ENCODE measurements around the gene RPTOR.
"Not testable (repeated sequence)": the region's sequence is repeated elsewhere in the genome, so short reads cannot be mapped to it uniquely, and the experiment has no call there.

The RPTOR gene

DNA sequence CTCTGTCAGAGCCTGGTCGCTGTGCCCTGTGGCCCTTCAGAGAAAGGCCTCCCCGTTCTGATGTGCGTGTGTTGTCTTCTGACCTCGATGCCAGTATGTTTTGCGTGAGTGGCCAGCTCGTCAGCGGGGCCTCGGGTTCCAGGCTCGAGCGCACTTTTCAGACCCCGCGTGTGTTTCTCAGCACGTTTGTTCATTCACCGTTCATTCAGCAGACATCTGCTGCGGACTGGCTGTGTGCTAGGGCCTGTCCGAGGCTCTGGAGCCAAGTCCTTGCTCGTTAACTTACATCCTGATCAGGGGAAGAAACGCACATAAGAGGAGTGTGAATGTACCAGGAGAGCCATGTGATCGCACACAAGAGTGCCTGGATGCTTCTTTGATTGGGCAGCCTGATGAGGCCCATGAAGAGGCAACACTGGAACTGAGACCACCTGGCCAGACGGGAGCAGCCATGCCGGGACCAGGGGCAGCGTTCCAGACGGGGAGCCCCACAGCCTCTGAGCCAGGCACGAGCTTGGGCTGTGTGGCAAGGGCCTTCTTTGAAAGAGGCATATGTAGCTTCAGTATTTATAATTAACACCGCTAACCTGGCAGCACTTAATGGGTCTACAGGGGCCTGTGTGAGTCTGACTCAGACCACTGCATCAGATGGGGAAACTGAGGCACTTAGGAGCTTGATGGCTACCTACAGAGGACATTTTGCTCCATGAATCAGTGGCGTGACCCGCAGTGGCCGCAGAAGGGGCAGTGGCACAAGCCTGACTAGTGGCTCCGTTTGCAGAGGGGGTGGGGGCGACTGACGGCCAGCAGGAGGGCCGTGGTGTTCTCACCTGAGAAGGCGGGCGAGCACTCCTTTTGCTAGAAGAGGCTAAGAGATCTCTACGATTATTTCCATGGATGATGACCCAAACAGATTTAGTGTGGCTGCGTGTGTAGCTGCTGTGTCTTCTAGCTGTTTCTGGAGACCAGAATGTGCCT, 259.1 kb downstream of the RPTOR start:
- DNase-seq: no peak

DNA sequence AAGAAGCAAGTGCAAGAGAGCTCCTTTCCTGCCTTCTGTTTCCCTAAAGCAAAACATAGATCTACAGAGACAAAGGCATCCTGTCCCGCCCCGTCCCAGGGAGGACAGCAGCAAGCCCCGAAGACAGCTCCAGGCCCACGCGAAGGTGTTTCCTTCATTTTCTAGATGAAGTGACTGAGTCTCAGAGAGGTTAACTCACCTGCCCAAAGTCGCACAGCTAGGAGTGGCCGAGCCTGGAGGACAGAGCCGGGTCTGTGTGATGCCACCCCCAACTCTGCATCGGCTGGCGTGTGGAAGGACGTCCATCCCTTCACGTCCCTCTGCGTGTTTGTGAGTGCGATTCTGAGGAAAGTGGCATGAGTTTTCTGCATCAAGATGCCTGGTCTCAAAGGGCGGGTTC, 259.8 kb downstream of the RPTOR start:
- DNase-seq: no peak

DNA sequence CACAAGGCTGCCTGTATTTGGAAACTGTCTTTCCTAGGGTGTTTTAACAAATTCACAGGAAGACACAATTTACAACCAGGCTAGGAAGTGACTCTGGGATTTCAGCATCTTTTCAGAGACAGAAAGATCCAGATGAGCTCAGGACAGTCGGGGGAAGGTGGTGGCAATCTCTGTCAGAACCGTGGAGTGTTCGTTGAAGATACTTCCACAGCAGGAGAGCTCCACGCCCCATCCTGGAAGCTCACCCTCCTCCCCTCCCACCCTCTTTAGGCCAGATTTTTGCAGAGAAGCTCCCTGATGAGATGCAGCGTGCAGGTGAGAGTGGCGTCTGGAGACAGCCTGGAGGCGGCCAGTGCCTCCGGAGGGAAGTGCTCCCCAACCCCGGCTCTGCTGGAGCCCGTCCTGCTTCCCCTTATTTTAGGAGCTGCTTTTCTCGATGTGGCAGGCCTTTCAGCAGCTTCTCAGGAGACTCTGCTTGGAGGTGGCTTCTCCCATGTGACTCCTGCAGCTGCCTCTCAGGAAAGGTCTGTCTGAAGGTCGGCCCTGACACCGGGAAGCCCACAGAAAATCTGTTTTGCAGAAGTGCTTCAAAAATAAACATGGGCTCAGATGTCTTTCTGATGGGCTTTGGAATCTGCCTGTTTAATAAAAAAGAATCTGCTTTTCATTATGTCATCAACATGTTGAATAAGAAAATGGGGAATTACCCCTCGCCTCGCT, 260.6 kb downstream of the RPTOR start:
- no peak for DNase-seq

DNA sequence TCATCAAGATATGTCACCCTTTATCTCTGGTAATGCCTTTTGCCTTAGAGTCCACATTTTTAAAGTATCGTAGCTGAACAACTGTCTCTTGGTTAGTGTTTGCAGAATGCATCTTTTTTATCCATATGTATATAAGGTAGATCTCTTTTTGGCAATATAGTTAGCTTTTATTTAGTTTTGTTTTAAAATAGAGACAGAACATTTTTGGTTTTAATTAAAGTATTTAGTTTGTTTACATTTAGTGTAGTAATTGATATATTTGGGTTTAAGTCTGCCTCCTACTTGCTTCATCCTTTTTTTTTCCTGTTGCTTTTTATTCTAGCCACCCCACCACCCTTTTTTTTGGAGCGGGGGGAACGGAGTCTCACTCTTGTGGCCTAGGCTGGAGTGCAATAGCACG, 262.4 kb downstream of the RPTOR start:
- DNase-seq: no peak

DNA sequence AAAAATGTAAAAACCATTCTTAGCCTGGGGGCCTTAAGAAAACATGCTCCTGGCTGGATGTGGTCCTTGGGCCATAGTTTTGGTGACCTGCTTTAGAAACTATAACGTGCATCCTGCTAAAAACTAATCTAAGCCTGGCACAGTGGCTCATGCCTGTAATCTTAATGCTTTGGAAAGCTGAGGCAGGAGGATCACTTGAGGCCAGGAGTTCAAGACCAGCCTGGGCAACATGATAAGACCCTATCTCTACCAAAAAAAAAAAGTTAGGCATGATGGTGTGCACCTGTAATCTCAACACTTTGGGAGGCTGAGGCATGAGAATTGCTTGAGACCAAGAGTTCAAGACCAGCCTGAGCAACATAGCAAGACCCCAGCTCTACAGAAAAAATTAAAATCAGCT, 263.2 kb downstream of the RPTOR start:
- DNase-seq: no peak

DNA sequence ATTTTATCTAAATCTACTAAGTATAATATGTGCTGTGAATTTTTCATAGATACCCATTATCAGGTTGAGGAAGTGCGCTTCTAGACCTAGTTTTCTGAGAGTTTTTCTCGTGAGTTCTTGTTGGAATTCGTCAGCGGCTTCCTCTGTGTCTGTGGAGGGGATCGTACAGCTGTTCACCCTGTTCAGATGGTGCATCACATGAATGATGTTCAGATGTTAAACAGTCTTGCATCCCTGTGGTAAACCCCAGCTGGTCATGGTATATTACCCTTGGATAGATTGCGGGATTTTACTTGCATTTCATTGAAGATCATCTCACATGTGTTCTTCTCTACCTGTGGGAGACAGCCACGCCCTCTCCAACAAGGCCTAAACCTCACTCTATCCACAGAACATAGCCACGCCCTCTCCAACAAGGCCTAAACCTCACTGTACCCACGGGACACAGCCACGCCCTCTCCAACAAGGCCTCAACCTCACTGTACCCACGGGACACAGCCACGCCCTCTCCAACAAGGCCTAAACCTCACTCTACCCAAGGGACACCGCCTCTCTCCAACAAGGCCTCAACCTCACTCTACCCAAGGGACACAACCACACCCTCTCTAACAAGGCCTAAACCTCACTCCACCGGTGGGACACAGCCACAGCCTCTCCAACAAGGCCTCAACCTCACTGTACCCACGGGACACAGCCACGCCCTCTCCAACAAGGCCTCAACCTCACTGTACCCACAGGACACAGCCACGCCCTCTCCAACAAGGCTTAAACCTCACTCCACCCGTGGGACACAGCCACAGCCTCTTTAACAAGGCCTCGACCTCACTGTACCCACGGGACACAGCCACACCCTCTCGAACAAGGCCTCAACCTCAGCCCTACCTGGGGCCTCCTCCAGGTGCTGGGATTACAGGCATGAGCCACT, 266.8 kb downstream of the RPTOR start:
- no peak for DNase-seq

DNA sequence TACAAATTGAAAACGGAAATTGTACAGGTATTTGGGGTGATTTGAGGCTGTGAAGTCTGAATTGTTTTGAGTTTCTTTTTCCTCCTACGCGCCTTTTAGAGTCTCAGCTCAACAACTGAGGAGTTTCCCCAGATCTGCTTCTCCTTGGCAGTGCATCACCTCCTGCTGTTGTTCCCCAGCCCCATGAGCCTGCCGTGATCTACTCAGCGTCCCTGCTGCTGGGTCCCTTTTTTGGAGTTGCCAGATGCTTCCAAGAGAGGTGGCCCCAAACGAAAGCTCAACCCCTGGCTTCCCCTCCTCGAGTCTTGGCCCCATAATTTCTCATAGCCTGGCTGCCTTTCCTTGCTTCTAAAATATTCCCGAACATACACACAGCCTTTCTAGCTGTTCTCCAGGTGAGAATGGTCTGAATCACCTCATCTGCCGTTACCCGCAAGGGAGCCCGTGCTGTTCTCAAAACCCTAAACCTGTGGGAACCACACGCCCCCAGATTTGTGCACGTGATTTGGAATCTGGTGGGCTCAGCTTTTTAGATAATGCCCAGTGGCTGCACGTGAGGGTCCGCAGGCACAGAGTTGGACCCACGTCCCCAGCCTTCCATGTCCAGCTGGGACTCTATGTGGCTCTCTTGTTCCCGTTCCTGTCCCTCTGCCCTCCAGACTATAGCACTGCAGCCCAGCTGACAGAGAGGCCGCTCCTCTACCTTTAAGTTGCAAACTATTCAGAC, 267.9 kb downstream of the RPTOR start:
- DNase-seq: no peak

DNA sequence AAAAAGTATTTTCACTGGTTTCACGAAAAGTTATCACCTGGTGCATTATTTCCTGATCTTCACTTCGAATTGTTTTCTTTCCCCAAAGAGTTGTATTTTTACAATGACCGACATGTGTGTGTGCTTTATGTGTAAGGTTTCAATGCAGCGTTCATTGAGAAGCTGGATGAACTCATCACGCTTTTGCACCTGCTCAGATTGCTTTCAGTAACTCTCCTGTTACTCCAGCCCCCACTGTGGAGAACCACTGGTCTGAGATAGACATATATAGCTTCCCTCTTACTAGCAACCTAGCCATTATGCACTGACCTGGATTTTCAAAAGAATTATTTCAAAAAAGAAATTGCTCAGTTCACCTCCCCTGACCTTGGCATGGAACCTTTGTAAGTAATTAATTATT, 268.7 kb downstream of the RPTOR start:
- DNase-seq: no peak

DNA sequence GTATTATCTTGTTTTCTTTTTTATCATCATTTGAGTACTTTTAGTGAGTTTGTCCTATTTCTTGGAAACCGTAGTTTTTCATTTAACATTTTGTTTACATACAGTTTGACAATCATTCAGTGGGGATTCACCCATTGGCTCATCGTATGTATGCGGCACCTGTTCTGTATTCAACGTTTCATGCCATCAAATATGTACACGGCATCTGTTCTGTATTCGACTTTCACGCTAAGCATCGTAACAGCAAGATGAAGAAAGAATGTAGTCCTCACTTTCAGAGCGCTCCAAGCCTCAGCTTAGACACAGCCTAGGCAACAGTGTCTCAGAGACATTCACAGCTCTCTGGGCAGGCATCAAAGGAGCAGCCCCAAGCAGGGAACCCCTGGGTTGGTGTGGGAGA, 269.9 kb downstream of the RPTOR start:
- no peak for DNase-seq

DNA sequence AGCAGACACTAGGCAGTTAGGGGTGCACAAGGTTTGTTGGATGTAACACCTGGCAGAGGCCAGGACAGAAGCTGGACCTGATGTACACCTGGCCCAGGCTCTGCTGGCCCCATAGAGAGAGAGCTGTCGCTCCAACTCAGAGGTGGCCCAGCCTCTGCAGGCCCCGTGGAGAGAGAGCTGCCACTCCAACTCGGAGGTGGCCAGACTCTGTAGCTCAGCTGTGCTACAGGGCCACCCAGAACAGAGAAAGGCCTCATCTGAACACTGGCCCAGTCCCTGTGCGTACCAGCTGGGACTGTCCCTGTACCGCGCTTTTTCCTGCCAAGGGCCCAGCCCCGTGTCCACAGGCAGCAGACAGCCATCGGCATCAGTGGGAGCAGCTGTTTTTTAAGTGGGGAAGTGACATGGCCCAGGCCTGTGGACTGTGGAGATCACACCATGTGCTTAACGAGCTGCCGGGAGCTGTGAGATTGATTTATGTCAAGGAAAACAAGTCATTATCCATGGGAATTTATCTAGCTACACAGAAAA, 270.6 kb downstream of the RPTOR start:
- DNase-seq: no peak

DNA sequence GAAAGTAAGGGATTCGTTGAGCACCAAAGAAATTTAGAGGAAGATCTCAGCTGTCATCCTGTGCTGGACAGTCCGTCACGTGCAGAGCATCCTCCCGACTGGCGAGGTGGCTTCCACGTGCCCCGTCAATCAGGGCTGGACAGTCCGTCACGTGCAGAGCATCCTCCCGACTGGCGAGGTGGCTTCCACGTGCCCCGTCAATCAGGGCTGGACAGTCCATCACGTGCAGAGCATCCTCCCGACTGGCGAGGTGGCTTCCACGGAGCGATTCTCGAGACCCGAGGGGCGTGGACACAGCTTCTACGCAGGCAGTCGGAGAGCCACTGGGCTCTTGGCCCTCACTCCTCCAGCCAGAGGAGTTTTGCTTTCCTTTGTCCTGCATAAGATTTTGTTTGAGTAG, 271.1 kb downstream of the RPTOR start:
- not testable (repeated sequence) for DNase-seq

DNA sequence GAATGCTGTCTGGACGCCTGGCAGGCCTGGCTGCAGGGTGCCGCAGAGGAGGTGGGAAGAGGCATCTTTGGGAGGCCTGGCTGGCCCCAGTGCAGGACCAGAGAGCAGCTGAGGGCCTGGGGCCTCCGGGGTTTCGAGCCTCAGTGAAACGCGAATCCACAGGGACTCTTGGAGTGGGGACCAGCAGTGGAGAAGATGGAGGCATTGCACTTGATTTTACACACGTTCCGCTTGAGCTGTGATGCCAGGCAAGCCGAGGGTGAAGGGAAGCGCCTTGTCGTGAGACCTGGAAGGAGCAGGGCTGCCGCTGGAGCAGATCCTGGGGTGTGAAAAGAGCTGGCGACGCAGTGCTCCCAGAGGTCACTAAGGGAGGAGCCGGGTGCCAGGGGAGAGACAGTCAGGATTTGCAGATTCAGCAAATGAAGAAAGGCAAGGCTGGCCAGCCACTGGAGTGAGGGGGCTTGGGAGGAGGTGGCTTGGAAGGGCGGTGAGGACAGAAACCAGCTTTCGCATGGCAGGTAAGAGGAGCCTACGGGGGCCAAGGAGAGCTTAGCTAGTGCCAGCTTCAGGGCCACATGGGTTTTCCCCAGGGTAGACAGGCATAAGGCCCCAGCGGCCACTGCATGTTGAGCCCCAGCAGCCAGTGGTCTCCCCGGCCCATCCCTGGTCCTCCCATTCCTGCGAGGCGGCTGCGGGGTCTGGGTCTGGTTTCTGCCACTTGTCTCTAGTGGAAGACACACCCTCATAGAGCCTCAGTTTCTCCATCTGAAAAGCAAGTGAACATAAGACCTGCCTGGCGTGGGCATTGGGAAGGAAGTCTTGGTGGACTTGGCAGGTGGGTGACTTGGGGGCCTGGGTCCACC, 271.8 kb downstream of the RPTOR start:
- no peak for DNase-seq

DNA sequence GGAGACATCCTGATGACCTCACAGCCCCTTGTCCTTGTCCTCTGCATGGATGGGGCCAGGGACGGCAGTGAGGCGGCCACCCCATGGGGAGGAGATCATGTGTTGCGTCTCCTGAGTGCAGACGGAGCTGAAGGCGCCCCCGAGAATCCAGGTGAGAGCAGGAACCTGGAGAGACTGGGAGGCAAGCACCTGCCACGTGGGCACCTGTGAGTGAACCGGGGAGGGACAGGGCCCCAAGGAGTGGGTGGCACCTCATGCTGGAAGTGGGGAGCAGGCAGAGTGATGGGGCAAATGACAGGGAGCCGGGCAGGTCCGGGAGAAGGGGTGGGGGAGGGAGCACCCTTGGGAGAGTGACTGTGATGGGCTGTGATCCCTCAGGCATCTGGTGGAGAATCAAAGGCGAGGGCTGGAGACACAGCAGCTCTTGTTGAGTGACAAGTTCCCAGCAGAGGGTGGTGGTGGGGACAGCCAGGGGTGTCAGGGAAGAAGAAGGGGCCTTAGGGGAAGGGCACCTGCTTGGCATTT, 272.7 kb downstream of the RPTOR start:
- DNase-seq: no peak

DNA sequence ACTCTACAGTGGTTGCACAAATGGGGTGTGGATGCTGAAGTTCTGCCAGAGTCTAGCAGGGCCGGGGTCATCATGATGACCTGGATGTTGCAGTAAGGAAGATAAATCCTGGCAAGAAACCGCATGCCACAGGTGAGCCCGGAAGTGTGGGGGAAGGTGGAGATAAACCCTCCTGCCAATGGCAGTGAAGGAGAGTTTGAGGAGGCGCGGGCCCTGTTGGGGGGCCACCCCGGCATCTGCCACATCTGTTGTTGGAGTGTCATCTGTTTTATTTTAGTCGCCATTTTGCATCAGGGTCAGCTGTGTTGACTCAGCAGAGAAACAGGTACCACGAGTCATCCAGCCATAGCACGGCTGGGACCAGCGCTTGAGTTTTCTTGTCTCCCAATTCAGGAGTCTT, 273.2 kb downstream of the RPTOR start:
- DNase-seq: no peak

DNA sequence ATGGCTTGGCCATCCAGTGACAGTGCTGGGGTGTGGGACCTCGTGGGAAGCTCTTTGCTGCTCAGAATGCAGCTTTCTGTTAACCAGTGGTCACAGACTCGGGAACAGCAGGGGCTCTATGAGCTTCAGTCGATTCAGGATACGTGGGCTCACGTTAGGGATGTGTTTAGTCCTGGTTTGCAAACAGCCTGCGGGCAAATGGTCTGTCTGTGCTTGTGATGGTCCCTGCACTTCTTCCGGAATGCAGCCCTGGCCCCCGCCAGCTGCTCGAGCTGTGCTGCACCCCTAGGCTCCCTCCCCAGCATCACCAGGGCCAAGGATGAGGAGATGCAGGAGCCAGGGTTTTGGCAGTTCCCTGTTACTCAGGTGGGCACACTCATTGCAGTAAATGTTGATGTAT, 274.2 kb downstream of the RPTOR start:
- no peak for DNase-seq

DNA sequence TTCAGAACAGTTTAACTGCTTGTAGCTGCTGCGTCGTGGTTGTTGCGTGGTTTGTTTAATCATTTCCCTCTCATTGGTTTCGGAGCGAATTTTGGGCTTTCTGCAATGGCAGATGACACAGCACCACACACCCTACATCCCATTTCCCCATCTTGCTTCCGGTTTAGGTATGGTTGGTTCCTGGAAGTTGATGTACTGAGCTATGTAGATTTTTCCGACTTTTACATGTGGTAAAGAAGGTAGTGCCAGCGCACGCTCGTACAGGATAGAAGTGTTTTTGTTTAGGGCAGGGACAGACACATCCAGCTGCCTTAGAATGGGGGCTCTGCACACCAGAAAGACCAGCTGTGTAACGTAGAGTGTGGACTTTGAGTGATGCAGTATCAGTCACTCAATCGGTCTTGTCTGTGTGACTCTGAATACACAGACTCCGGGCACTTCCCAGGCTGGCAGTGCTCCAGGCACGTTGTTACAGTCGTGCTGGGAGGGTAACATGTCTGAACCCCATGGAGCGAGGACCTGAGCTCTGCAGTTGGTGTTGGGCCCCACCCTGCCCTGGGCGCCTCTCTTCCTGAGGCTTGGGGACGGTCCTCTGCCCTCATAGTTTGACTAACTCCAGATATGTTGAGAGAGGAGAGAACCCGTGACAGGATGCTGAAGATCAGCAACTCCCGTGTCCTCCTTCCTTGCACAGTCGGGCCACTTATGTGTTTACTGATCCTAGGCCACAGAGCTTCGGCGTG, 275.0 kb downstream of the RPTOR start:
- no peak for DNase-seq

DNA sequence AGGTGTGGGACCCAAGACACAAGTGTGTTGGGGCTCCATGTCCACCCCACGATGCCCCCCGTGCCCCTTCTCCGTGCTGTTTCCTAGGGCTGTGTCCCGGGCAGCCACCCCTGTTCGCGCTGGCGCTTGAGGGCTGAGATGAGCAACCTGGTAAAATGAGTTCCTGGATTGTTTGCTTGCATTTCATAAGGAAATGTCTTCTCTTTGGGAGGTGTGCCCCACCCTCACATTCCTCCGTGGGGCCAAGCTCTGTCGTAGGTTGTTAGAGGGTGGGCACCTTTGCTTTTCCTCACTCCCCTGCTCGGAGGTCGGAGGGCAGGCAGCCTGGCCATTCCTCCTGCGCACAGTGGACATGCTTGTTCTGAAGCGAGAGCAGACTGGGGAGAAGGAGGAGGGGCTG, 275.7 kb downstream of the RPTOR start:
- no peak for DNase-seq

DNA sequence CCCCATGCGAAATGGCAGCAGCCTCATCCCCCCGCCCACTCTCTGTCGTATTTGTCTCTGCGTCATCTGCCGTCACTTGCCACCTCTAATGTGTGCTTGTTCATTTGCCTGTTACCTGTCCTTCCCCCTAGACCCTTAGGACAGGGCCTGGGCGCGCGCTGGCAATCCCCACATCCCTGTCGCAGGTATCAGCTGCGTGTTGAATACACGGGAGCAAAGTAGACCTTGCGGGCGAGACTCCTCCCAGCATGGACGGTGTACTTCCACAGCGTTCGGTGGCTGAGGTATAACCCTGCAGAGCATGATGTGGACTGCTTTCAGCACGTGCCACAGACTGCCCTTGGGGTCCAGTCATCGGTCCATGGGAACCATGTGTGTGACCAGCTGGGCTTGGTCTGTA, 276.9 kb downstream of the RPTOR start:
- DNase-seq: no peak

DNA sequence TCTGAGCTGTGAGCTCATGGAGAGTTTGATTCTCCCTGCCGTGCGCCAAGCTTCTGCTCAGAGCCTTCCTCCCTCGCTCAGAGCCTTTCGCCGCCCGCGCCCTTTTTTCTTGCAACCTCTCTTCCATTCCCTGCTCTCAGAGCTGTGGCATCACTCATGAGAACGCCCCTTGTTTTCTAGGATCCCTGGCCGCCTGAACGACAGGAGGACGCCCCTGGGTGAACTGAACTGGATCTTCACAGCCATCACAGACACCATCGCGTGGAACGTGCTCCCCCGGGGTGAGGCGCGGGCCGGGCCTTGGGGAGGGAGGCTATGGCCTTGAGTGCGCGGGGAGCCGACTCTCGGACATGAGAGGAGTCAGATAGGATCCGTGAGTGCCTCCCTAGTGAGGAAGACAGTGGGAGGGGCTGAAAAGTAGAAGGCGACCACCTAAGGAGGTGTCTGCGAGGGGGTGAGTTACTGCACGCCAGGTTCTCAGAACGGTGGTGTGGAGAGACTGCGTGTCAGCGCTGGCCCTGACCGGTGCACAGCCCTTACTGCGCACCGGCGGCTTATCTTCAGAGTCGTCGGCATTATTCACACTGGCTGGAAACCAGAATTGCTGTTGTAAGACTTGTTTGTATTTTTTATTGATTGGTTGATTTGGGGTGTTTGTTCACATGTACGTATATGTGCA, 277.5 kb downstream of the RPTOR start:
- DNase-seq: no peak

All from NCI-H1694 (cell line).